Stimulated activated CD4-positive, alpha-beta T cell treated with anti-CD3 and anti-CD28 coated beads, Interleukin-12 subunit alpha, Interleukin-12 subunit beta, amount 100 ng/mL, for 48 hours (primary cell): Measurements from ENCODE around the gene DAGLB.
"Not testable (repeated sequence)": the region's sequence is repeated elsewhere in the genome, so short reads cannot be mapped to it uniquely, and the experiment has no call there.

Source experiments
- DNase-seq, 3 donors: peaks; one replicate each; pipeline ENCODE4 v3.0.0-alpha.2; 2020; ENCODE audit warnings: low read depth in 2 of 3, low spot score in 1 of 3

The DAGLB gene

DNA sequence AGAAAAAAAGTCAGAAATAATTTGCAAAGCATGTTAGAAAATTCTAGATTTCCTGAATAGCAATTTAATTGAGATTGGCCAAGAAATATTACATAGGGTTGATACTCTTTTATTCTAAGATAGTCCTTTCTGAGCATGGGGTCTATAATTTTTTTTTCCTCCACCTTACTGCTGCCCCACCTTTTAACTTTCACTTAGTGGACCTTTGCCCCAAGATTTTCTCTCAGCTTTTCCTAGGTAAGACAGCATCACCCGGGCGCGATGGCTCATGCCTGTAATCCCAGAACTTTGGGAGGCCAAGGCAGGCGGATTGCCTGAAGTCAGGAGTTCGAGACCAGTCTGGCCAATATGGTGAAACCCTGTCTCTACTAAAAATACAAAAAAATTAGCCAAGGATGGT, 69.2 kb downstream of the DAGLB start:
- not testable (repeated sequence) for DNase-seq

DNA sequence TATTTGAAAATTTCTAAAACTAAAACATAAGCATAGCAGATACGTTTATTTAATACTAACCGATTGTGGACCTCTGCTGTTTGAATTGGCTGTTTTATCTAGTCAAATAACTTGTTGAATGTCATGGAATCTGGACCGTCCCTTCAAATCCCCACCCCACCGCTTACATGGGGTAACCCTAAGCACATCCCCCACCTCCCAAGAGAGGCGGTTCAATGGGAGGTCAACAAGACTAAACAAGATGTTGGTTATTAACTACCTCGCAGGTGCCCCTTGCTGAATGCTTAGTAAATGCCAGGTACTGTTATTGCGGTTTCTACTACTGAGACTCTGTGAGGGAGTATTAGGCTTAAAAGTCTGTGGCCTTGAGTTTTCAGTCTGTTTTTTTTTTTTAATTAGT, 70.9 kb downstream of the DAGLB start:
- DNase-seq, result no peak

DNA sequence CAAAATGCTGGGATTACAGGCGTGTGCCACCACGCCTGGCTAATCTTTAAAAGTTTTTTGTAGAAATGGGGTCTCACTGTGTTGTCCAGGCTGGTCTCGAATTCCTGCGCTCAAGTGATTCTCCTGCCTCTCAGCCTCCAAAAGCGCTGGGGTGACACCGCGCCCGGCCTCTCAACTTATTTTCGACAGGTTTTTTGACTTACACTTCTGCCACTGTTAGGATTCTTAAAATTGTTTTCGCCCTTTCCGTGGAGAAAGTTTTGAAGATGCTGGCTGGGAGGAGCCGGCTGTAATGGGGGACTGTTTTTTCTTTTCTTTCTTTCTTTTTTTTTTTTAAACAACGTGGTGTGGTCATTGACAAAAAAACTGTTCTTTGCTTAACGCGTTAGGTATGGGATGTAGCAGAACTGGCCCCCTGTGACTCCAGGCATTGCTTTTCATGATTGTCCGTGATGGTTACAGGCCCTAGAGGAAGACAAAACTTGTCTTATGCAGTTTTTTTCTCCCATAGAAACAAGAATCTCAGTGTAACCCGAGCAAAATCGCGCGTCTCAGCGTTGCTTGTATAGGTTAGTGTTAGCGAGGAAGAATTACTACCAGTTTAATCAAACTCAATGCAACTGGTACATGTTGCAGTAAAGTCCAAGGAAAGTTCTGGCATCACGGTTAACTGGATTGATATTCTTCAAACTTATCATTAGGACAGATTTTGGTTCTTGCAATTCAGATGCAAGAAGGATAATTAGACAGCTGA, 72.2 kb downstream of the DAGLB start:
- DNase-seq, result no peak

DNA sequence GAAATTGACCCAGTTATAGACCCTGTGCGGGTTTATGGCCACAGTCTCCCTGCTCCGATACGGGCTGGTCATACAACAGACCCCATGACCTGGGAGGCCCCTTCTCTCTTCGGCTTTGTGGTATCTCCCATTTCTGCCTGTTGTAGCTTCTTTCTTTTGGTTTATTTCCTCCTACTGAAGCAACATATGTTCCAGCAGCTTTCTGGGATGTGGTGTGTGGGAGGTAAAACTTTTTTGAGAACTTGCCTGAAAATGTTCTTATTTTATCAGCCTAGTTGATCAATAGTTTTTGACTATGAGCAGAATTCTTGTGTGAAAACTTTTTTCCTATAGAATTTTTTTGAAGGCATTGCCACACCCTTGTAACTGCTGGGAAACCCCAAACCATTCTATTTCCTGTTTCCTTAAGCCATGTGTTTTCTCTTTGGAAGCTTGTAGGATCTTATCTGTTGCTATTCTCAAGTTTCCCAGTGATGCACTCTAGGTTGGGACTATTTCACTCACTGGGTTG, 80.0 kb downstream of the DAGLB start:
- no peak for DNase-seq

DNA sequence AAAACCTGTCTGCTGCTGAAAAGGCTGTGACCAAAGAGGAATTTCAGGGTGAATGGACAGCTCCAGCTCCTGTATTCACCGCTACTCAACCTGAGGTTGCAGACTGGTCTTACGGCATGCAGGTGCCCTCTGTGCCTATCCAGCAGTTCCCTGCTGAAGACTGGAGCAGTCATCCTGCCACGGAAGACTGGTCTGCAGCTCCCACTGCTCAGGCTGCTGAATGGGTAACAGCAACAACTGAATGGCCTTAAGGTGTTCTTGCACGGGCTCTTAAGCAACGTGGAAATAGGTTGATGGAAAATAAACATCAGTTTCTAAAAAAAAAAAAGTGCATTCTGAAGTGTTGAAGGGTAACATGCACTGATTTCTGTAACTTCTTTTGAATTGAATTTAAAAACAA, 82.3 kb downstream of the DAGLB start:
- DNase-seq, result no peak

DNA sequence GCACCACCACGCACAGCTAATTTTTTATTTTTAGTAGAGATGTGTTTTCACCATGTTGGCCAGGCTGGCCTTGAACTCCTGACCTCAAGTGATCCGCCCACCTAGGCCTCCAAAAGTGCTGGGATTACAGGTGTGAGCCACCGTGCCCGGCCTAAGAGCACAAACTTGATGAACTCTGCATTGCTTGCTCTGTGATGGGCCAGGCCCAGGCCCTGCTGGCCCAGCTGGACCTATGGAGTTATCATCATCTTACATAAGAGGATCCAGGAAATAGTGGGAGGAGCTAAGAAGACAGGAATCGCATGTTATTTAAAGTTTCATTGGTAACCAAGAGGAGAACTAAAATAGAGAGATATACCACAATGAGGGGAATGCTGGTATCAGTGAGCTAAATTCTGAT, 86.9 kb downstream of the DAGLB start:
- no peak for DNase-seq

DNA sequence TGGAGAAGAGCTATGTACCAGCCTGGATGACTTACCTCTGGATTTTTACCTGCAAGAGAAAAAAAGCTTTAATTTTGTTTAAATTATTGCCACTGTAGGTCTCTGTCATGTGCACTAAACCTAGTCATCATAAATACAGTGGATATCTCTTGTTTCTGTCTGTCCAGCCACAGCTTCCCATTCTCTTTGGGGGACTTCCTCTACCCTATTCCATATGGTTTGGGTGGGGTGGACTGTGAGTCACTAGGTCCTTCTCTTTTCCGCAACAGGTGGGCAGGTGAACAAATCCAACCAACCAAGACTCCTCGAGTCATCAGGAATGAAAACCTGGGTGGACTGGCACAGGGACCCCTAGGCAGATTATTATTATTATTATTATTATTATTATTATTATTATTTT, 88.0 kb downstream of the DAGLB start:
- no peak for DNase-seq
